Skin of body (tissue), 2 donors: ENCODE results near the gene CPSF4. TPM values are rescaled to one million over a fixed set of nuclear protein-coding genes. Genes with fewer than 3 reads are reported as not detected.
"Not testable (repeated sequence)": the region's sequence is repeated elsewhere in the genome, so short reads cannot be mapped to it uniquely, and the experiment has no call there.

Experiments
- DNase-seq: peaks from one replicate; lab custom pipeline; 2025; lab: John Stamatoyannopoulos, UW
- total RNA-seq: library from RNA; depleted of rRNA; stranded (reverse); fragments of >200 nt; gene quantifications from one replicate; pipeline ENCODE4 v1.2.3, GENCODE V29; 2014

Gene CPSF4
- total RNA-seq, 1 donor from 2014 or later: 18.1 TPM

DNA sequence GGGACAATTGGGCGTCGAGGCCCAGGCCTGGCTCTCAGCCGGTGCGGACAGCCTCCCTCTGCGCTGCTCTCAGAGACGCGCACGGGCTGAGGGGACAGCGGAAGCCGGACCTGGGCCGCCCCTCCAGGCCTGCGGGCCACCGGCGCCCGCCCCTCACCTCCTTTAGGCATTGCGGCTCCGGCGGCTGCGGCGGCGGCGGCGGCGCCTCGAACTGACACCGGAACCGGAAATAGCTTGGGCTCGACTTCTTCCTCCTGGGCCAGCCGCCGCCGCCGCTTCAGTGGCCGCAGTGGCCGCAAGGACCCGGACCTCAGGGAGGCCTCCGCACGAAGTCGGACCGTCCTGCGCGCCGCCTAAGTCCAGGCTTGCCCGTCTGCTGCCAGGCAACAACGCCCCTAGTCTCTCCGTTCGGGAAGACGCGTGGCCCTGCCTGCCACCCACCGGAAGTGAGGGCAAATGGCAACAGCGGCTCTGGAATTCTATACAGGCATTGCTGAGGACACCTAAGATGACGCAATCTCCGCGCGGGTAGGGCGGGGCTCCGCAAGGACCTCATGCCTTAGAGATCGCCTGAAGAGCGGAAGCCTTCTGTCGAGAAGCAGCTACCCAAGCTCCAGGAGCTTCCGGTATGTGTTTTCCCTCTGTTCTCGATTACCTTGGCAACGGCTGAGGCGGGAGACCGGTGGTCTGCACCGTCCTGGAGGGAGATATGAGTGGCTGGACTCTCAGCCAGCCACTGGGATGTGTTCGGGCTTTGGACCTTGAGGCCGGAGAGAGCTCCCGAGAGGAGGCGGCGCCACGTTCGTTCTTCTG lies 30.2 kb upstream of the CPSF4 start, which contains the start of the genes BUD31 and PDAP1:
TSS of gene BUD31 (plus strand) at position 591 of the 813 bp plus-strand sequence. CDS start 2,124 bp downstream, outside the sequence.
TSS of gene PDAP1 (minus strand) at position 219 of the 813 bp plus-strand sequence. CDS start at position 170, 49 bp downstream.
- DNase-seq: peak; percentile 99

GRCh38 chr7:99409192-99409572 lies 29.6 kb upstream of the CPSF4 start:
- peak; percentile 30 for DNase-seq

DNA sequence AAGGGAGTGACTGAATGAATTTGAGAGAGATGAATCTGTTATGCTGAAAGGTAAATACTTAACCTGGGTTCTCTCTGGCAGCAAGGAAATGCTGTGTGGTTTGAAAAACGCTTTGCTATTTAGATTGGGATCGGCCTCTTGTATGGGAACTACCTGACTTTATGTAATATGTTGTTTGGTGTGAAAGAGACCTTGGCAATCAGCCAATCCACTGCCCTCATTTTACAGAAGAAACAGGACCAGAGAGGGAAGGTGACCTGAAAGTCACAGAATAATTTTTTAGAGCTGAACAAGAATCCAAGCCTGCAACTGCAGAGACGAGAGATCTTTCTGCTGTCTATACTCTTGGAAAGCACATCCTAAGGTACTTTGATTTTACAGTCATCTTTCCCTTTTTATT lies 28.9 kb upstream of the CPSF4 start:
- no peak for DNase-seq

GRCh38 chr7:99410635-99411034 lies 28.1 kb upstream of the CPSF4 start:
- DNase-seq: no peak

- DNase-seq: not testable (repeated sequence)
These were observed 23.1 kb upstream of the CPSF4 start for GRCh38 chr7:99415513-99416127.

- no peak for DNase-seq
These were observed 20.5 kb upstream of the CPSF4 start for GRCh38 chr7:99418260-99418659.

- no peak for DNase-seq
These were observed 19.3 kb upstream of the CPSF4 start for GRCh38 chr7:99419323-99420021.

DNA sequence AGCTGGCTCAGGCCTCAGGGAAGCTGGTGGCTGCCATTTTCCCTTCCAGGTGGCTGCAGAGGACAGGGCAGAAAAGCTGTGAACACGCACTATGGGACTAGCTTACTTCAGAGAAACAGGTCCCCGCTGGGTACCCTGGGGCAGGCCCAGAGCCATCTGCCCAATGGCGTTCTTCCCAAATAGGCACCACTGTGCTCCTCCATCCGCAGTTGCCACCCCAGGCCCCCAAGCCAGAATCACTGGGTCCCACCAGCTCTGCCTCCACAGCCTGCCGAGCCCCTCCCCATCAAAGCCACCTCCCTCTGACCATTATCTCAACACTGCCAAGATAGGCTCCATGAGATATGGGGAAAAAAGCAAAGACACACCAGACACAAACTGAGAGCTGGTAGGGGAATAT lies 18.5 kb upstream of the CPSF4 start:
- DNase-seq: no peak

- DNase-seq: no peak
These were observed 17.8 kb upstream of the CPSF4 start for GRCh38 chr7:99420986-99421385.

- no peak for DNase-seq
These were observed 16.6 kb upstream of the CPSF4 start for GRCh38 chr7:99422186-99422585.

DNA sequence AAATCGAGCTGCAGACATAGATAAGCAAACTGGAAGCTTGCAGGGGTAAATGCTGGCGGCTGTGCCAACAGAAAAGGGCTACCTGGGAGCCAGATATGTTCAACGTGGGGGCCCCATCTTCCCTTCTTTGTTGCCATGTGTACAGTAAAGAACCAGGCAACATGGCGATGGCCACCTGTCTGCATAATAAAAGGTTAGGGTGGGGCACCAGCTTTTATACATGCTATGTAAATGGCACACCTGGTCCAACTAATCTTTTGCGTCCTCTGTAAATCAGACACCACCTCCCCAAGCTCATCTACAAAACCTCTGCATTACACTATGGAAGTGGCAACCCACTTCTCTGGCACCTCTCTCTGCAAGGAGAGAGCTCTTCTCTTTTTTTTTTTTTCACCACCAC lies 16.1 kb upstream of the CPSF4 start:
- DNase-seq: no peak

- DNase-seq: no peak
These were observed 13.6 kb upstream of the CPSF4 start for GRCh38 chr7:99424932-99425730.

DNA sequence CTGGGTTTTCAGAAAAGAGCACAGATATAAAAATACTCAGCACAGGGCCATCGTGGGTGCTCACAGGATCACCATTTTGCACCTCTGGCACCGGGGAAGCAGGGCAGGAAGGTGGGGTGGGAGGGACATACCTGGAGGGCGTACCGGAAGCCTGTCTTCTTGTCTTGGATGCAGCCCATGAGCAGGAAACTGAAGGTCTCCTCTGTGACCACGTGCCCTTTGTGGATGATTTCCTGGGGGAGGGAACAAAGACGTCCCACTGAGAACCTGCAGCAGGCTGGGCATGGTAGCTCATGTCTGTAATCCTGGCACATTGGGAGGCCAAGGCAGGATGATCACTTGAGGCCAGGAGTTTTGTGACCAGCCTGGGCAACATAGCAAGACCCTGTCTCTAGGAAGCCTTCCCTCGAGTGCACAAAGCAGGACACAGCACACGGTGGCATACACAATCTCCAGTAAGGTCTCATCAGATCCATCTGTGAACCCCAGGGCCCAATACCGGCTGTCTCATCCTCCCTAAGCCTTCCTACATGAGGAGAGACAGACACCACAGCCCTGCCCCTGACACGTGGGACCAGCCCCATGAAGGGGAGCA lies 9.7 kb upstream of the CPSF4 start:
- no peak for DNase-seq

DNA sequence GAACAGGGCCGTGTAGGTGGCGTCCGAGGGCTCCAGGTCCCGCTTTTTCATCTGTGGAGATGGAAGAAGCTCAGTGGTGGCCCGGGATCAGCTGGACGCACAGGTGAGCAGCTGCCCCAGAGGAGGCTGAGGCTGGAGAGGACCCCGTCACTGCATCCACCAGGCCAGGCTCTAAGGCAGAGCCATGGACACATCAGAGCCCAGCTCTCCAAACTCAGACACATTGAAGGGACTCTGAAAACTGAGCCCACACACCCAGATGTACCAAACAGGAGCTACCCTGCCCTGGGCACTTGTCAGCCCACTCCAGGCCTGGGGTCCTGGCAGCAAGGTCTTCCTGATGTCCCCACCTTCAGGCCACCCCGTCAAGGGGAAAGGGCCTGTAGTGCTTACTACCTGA lies 9.0 kb upstream of the CPSF4 start:
- DNase-seq: no peak

GRCh38 chr7:99431756-99432540 lies 6.8 kb upstream of the CPSF4 start:
- not testable (repeated sequence) for DNase-seq

DNA sequence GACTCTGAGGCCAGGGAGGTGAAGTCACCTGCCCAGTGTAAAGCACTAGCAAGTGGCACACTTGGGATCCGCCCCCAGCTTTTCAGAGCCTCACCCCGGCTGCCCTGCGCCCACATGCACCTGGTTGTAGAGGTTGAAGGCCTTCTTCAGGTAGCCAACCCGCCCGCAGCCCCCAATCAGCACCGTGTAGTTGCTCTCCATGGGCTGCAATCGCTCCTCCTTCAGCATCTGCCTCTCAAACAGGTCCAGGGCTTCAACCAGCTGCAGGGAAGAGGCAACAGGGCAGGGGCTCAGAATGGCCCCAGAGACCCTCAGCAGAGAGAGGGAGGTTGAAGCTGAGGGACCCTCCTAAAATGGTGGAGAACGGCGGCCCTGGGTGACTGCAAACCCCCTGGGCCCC lies 5.6 kb upstream of the CPSF4 start:
- DNase-seq: no peak

DNA sequence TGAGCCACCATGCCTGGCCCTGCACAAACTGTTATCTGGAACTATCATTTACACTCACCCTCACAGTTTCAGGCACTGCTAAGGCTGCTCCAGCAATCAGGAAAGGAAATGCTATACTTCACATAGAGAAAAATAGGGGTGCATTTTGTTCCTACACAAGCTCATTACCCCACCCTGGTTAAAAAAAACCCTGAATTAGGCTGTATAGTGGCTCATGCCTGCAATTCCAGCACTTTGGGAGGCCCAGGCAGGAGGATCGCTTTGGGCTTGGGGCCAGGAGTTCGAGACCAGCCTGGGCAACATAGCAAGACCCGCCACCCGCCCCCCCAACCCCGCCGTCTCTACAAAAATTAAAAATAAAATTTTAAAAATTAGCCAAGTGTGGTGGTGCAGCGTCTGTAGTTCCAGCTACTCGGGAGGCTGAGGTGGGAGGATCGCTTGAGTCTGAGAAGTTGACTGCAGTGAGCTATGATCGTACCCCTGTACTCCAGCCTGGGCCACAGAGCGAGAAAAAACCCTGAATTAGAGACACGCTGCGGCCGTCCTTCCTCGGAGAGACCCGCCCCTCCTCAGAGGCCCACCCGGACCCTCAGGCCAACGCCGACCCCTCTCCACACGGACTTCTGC lies 684 bp upstream of the CPSF4 start:
- DNase-seq: no peak

DNA sequence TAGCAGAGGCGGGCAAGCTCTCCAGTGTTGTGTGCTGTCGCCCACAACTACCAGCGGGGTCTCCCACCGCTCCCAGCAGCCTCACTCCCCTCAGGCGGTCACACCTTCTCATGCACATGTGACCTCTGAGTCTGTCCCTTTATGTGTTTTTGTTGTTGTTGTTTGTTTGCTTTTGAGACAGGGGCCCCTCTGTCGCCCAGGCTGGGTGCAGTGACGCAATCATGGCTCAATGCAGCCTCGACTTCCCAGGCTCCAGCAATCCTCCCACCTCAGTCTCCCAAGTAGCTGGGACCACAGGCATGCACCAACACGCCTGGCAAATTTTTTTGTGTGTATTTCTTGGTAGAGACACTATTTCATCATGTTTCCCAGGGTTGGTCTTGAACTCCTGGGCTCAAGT lies 1.5 kb downstream of the CPSF4 start:
- no peak for DNase-seq

DNA sequence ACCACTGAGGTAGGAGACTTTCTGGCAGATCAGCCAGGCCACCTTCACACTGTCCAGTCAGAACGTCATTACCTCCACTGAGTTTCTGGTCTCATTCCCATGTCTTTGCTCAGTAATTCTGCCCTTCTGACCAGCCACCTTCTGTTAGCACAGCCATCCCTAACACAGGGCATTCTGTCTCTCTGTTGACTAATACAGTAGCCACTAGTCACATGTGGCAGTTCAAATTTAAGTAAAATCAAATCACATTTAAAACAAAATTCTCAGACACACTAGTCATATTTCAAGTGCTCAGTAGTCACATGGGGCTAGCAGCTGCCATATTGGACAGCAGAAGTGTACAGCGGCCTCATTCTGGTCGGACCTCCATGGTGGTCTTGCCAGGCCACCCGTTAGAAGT lies 7.4 kb downstream of the CPSF4 start:
- no peak for DNase-seq

DNA sequence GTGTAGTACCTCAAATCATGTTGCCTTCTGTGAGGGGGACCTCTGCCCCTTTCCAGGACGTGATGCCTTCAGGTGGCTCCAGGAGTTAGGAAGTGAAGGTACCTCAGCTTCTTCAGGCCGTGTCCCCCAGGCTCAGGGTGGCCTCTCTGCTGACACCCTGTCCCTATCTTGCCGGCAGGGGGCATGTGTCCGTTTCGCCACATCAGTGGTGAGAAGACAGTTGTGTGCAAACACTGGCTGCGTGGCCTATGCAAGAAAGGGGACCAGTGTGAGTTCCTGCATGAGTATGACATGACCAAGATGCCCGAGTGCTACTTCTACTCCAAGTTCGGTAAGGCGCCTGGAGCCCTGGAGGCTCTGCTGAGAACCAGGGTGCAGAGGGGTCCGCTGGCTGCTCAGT lies 9.2 kb downstream of the CPSF4 start:
- DNase-seq: no peak
